HG03558 (cell line): Measurements from ENCODE around the gene CDKL5.
A peak's percentile ranks its signal among the peaks of the same experiment; 100 is the strongest.
"Not testable (repeated sequence)": the region's sequence is repeated elsewhere in the genome, so short reads cannot be mapped to it uniquely, and the experiment has no call there.

Source experiments
- ATAC-seq: cut with Tn5 transposase; IDR thresholded peaks from one replicate; pipeline ENCODE4 v1.9.1; 2021; ENCODE audit warnings: moderate number of reproducible peaks; ENCODE audit not compliant: unreplicated experiment; ENCODE audit errors: extremely low read depth

CDKL5 gene

DNA sequence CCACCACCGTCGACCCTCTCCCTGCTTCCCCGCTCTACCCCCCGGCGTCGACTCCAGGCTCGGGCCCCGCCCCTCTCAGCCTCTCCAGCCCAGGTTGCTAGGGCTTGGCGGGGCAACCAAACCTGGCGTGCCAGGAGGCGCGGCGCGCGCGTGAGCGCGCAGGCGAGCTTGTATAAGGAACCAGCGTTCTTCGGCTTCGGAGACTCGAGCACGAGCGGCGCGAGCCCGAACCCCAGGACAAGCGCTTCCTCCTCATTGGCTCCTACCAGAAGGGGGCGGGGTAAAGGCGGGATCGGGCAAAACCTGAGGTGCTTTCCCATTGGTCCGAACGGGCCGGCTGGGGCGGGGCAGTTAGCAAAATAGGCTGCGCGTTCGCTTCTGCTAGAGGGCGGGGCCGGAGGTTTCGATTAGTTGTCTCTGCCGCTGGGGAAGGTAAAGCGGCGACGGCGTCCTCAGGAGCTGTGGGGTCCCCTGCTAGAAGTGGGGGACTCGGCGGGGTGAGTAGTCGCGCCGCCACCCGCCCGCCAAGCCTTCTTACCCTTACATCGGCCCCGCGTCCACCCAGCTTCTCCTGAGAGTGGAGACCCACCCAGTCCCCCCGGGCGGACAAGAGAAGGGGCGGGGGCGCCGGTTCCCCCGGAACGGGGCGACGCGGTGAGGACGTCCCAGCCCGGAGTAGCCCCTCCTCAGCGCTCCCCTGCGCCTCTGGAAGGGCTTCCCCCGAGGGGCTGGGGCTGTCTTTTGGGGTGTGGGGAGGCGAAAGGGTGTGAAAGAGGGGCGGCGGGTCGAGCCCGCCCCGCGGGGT lies at the start of gene CDKL5:
Gene CDKL5 (plus strand): TSS at position 410 of the 805 bp plus-strand sequence. CDS start 81,489 bp downstream, outside the sequence.
- ATAC-seq: peak; percentile 75

DNA sequence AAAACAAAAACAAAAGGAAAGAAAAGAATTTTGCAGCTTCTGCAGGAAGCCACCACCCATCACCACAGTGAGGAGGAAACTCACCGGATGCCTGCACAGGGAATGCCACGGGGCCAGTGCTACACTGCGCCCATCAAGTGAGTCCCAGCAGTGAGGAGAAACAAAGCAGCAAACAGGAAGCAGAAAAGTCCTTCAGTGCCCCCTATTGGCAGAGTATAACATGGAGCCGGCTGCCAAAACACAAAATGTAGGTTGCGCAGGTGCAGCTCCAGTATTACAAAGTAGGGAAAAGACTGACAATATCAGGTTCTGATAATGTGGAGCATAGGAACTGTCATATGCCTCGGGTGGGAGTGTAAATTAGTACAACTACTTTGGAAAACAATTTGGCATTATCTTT lies 47.6 kb upstream of the CDKL5 start:
- ATAC-seq: no peak

DNA sequence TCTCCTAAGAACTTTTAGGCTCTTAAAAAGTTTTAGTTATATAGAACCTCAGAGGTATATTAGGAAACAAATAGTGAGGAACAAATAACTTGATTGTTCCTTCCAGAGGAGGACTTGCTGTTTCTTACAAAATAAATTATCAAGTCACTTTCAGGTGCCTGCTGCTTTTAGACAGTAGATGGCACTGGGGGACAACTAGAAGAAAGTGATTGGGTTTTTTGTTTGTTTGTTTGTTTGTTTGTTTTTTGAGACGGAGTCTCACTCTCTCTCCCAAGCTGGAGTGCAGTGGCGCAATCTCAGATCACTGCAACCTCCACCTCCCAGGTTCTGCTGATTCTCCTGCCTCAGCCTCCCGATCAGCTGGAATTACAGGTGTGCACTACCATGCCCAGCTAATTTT lies 35.4 kb upstream of the CDKL5 start:
- ATAC-seq: no peak

DNA sequence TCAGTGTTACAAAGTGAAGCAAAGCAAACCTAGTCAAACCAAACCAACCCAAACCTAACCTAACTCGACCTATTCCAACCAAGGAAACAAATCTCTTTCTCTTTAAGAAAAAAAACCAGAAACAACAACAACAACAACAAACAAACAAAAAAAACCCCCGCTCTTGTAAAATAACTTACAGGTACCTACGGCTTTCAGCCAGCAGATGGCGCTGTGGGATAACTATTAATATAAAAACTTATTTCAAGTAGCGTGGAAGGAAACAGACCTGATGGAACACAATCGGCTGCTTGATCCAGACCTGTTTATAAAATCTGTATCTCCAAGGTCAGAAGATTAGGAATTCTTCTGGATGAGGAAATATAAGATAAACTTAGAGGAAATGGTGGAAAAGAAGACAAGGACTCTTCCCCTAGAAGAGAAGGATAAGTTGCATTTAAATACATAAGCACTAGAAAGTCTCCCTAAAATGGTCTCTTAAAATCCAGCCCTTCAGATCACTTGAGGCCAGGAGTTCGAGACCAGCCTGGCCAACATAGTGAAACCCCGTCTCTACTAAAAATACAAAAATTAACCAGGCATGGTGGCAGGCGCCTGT lies 34.4 kb upstream of the CDKL5 start:
- no peak for ATAC-seq

DNA sequence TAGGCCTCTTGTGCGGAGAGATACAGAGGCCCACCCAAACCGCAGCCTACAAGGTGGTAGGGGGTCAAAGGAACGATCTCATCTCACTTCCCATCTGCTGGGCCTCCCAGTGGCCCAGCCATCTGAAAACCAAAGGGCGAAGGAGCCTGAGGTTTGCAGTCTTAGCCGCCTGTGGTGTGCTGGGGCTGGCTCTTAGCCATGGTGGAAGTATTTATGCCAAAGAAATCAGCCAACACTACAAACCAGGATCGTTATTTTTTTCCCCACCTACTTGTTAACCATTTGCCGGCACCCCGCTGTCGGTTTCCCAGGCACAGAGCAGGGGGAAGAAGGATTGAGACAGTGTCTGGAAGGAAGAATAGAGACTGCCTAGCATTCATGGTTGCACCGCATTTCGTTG lies 30.9 kb upstream of the CDKL5 start:
- ATAC-seq: no peak

DNA sequence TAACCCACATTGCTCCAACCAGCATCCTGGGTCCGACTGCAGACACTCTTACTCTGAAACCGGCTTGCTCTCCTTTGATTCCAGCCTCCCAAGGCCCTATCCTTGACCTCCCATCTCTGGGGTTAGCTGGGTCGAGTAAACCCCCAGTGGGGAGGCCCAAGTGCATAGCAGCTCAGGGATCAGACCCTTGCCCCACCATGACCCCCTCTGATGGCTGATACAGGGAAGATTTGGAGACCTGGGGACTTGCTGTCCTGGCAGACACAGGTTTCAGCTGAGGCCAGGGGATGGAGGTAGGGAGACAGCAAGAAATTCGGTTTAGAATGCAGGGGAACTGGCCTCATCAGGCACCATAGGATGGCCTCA lies 23.6 kb upstream of the CDKL5 start:
- no peak for ATAC-seq

DNA sequence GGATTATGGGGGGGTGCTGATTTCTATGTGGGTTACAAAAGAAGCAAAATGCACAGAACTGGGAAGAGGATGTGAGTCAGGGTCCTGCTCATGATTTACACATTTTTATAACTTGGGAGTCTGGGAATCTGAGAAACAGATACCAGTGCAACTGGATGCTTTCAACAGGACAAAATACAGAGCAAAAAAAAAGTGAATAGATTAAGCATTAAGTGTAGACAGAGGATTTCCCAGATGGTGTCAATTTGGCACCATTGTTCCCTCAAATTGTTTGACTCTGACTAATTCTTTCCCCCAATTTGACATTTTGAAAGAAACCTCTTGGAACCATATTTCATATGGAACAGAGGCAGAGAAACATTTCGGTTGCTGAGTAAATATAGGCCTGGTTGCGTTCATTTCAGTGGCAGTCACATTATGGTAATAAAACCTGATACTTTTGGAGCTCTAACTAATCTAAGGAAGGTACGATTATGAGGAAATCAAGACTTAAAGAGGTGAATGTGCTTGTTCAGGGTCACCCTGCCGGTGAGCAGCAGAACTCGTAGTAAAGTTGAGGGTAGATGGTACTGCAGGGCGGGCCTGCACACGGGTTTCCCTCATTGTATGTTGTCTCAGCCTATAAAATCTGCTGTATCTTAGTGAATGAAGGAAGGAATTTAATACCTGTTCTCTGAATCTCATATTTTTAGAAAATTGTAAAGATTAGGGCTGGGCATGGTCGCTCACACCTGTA lies 18.7 kb upstream of the CDKL5 start:
- no peak for ATAC-seq

DNA sequence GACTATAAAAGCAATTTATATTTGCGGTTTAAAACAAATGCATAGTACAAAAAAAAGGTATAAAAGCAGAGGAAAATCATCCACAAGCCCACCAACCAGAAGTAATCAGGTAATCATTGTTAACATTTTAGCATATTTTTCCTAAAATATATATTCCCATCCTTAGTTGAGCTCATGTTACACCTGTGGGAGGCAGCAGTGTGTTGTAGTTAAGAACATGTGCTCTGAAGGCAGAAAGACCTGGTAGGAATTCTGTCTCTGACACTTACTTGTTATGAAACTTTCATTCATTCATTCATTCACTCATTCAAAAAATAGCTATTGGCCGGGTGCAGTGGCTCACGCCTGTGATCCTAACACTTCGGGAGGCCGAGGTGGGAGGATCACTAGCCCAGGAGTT lies 15.4 kb upstream of the CDKL5 start:
- ATAC-seq: no peak

DNA sequence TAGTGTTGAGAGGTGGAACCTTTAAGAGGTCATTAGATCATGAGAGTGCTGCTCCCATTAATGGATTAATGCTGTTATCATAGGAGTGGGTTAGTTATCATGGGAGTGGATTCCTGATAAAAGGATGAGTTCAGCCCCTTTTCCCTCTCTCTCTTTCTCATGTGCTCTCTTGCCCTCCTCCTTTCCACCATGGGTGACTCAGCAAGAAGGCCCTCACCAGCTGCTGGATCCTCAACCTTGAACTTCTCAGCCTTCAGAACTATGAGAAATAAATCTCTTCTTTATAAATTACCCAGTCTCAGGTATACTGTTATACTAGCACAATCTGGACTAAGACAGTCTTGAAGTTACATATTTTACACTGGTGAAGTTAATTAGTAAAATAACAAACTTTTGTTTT lies 10.0 kb upstream of the CDKL5 start:
- ATAC-seq: no peak

DNA sequence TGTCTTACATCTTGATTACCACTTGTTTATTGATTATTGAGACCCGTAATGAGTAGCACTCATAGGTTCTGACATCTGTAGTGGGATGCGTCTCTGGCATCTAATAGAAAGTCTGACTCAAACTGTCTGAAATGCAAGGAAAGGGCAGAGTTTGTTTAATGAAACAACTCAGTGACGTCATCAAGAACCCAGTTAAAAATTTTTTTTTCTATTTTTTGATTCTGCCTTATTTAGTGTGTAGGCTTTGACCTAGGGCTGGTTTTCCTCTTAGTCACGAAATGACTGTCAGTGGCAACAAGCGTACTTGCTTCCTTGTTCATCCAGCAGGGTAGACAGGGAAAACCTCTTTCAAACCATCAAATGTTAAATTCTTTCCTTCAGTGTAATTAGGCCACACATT lies 3.1 kb upstream of the CDKL5 start:
- ATAC-seq: no peak

DNA sequence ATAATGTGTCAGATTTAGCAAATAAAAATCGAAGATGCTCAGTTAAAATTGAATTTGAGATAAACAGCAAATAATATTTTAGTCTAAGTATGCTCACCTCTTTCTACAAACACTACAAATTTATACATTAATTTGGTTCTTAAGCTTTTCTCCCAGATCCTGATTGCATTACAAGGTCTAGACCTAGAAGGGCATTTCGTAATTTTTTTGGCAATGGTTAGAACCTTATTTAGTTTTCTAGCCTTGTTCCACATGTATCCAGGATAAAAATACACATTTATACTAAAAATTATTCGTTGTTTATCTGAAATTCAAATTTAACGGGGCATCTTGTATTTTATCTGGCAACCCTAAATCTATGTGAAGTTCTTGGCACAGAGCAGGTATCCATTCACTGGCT lies 2.5 kb upstream of the CDKL5 start:
- ATAC-seq: no peak

DNA sequence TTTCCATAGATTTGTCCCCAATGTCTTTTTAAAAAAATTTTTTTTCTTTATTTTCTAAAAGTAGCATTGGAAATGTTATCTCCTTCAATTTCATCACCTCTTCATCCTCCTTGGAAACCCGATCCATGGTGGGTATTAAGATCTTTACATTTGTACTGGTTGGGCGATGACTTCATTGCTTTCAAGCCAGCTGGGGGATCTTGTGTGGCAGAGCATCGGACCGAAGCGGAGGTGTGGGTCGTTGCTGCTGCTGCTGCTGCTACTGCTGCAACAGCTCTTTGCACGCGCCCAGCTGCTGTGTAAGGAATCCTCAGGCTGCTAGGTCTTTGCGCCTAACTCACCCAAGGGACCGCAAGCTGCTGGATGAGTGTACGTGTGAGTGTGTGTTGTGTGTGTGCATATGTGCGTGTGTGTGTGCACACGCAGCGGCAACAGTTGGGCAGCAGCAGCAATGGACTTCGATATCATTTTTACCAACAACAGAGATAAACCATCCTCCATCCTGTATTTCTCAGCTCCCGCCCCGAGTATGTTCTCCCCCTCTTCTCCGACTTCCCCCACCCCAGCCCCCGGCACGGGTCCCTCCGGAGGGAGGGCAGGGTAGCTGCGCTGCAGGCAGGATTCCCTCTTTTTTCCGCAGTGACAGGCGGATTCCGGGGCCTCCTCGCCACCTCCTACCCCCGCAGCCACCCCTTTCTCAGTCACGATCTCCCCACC lies 768 bp upstream of the CDKL5 start:
- no peak for ATAC-seq

DNA sequence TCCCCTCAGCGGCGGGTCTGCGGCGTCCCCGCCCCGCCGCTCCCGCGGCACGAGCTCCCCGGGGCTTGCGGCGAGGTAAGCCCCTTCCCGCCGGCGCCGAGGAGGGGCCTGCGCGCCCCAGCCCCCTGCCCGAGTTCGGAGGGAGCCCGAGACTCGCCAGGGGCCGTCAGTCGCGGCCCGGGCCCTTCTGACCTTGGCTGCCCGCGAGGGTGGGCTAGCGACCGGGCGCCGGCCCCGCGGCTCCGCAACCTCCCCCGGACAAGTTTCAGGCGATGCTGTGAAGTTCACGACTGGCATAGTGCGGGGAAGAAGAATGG lies 554 bp downstream of the CDKL5 start:
- ATAC-seq: no peak

DNA sequence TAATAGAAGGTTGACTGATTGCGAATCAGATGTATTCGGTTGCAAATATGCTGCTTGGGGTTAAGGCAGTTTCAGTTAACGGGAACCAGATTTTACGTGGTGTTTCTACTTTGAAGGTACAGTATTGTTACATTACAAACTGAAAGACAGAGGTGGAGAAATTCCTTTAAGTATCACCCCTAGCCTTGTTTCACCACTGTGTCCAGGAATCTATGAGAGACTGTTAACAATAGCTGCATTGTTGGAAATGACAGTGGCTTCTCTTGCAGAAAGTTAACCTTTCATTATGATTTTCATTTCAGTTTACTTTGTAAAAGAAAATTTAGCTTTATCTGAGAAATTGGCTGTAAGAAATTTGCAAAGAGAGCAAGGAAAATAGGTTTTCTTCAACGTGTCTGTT lies 2.6 kb downstream of the CDKL5 start:
- no peak for ATAC-seq

DNA sequence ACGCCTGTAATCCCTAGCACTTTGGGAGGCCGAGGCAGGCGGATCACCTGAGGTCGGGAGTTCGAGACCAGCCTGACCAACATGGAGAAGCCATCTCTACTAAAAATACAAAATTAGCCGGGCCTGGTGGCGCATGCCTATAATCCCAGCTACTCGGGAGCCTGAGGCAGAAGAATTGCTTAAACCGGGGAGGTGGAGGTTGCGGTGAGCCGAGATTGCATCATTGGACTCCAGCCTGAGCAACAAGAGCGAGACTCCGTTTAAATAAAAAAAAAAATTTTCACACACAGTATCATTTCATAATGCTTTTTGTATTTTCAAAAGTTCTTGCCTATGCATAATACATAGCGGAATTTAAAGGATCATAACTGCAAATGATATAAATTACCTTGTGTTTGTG lies 7.9 kb downstream of the CDKL5 start:
- not testable (repeated sequence) for ATAC-seq

DNA sequence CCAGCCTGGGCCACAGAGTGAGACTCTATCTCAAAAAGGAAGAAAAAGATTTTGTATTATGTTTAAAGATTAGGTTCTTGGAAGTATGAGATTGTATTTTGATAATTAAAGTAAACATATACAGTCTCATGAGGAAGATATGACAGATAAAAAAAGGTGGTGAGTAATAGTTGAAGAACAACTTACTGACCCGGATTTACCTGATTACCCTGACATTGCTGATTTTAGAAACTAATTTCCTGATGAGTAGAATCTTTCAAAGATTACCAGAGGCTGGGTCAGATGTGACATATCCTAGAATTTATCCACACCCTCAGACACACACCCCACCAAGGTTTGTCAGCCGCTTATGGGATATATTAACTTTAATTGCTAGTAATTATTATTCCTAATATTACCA lies 9.5 kb downstream of the CDKL5 start:
- no peak for ATAC-seq

DNA sequence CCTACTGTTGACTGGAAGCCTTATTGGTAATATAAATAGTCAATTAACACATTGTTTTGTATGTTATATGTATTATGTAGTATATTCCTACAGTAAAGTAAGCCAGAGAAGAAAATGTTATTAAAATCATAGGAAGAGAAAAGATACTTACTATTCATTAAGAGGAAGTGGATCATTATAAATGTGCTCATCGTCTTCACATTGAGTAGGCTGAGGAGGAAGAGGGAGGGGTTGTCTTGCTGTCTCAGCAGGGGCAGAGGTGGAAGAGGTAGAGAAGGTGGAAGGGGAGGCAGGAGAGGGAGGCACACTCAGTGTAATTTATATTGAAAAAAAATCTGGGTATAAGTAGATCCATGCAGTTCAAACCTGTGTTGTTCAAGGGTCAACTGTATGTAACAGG lies 10.6 kb downstream of the CDKL5 start:
- ATAC-seq: no peak

DNA sequence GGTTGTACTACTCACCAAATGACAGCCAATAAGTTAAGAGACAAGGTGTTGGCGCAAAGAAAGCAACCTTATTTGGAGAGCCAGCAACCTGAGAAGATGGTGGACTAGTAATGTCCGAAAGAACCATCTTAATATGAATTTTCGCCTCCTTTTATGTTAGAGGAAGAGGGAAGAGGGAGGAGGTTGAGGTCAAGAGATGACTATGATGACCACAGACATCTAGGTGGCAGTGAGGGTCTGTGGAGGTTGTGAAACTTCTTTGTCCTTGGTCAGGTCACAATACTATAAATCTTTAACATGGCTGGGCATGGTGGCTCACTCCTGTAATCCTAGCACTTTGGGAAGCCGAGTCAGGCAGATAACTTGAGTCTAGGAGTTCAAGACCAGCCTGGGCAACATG lies 15.4 kb downstream of the CDKL5 start:
- no peak for ATAC-seq

DNA sequence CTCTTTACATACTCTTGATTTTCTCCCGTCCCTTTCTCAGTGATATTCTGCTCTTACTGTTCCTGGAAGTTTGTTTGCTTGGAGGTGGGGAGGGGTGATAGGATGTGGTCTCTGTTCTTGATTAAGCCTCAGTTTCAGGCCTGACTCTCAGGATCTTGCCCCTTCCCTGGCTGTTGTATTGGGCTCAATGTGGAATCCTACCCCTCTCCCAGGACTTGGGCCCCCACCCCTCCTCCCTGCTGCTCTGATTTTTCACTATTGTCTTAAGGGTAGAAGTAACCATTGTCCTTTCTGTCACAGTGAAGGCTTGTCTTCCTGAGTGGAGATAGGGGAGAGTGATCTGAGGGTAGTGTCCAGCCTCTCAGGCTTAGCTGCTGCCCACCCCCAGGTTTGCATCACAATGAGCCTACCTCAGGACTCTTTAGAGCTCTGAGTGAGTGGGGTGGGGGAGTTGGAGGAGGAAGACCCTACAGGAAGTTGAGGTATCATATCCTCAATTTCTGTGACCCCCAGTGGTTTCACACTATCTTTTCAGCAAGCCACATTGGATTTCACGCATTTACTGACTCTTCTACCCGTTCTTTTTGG lies 16.5 kb downstream of the CDKL5 start:
- no peak for ATAC-seq

DNA sequence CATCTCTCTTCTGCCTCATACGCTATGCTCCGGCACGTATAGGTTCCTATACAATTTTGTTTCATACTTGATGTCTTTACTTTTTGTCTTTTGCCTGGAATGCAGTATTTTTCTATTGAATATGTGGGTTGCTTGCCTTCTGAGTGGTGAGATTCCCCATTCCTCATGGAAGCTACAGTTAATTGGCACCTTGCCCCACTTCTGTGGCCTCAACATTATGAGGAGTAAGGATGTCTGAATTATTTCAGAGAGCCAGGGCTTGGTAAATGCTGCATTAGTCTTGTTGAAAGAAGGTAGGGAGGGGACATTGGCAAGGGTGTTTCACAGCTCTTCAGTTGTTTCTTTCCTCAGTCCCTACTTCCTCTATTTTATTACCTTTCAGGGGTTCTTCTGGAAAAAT lies 23.0 kb downstream of the CDKL5 start:
- ATAC-seq: no peak

DNA sequence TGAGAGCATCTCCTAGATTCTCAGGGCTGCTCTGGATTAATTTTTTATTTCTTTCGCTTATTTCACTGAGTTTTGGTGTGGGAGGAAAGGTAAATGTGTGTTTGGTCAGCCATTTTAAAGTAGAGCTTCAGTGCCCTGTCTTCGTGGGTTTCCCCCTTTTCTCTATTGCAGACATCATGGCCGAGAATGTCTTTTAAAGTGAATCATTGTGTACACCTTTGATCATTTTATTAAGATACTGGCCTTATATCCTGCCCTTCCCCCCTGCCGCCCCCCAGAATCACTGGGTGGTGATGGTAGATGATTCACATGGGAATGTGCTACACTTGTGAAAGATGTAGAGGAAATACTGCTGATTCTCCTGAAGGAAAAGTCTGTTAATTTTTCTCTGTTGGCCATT lies 23.8 kb downstream of the CDKL5 start:
- ATAC-seq: no peak
